AG04449 (cell line): Measurements from ENCODE around the gene ADGRG4.

ENCODE experiments used
- CTCF ChIA-PET: fragments of 350-600 bp; formaldehyde crosslinking; extraction: SDS; loops from one replicate; lab custom pipeline; 2021; ENCODE audit warnings: antibody characterized with exemption; lab: Yijun Ruan, JAX
- POLR2A ChIA-PET: fragments of 400-600, 350-600 bp; formaldehyde crosslinking; extraction: SDS; loops from one replicate; lab custom pipeline; 2020; ENCODE audit warnings: antibody characterized with exemption, inconsistent platforms; lab: Yijun Ruan, JAX
- DNase-seq: peaks from one replicate; pipeline ENCODE4 v3.0.0-alpha.2; 2010; ENCODE audit warnings: low read depth, low spot score
- H3K4me3 ChIP-seq: 2 replicates; pipeline ENCODE4 v1.5.1; 2011; ENCODE audit warnings: low read depth, mild to moderate bottlenecking, control low read depth, low read length
- TF ChIP-seq, protein P1 (sequence below): IDR thresholded peaks from one replicate; pipeline ENCODE4 v1.5.1; 2011; ENCODE audit warnings: mild to moderate bottlenecking, moderate library complexity, low read length, control low read depth, inconsistent platforms; ENCODE audit not compliant: insufficient read depth; ENCODE audit errors: missing control alignments

Gene ADGRG4

DNA sequence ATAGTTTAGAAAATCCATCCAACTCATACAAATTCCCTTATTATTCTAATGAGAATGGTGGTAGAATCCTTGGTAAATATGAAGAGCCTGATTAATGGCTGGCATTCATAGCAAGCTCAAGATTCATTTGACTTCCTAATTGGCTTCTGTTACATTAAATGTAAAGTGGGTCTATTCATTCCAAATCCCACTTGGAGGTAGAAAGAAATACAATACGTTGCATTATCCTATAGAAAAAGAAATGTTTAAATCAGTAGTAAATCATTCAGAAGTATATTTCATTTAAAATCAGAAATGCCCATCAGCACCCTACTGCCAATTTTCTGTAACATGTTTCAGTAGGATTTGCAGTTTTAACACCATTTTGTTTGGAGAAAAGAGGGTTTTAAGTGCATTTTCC lies 6.7 kb downstream of the ADGRG4 start:
- ChIA-PET CTCF (no interaction called here), POLR2A (no interaction called here)
- TF ChIP-seq, protein P1, sequence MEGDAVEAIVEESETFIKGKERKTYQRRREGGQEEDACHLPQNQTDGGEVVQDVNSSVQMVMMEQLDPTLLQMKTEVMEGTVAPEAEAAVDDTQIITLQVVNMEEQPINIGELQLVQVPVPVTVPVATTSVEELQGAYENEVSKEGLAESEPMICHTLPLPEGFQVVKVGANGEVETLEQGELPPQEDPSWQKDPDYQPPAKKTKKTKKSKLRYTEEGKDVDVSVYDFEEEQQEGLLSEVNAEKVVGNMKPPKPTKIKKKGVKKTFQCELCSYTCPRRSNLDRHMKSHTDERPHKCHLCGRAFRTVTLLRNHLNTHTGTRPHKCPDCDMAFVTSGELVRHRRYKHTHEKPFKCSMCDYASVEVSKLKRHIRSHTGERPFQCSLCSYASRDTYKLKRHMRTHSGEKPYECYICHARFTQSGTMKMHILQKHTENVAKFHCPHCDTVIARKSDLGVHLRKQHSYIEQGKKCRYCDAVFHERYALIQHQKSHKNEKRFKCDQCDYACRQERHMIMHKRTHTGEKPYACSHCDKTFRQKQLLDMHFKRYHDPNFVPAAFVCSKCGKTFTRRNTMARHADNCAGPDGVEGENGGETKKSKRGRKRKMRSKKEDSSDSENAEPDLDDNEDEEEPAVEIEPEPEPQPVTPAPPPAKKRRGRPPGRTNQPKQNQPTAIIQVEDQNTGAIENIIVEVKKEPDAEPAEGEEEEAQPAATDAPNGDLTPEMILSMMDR, result no peak
- no peak for DNase-seq
- no peak overlapping the region for H3K4me3 ChIP-seq

DNA sequence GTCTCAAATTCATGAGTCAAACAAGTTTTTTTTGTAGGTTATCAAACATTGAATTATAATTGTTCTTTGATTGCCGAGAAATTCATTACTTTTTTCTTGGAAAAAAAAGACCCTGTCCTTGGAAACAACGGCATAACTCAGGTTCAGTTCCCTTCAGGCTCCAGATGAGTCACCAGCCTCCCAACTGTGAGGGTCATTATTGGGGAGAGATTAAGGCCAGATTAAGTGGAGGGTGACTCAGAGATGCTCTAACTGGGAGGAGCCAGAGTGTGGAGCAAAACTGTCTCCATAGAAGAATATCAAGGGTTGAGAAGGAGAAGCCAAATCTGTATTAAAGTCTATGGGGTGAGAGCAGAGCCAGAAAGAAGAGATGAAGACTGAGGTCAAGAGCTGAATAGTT lies 9.6 kb downstream of the ADGRG4 start:
- ChIA-PET CTCF (no interaction called here), POLR2A (no interaction called here)
- DNase-seq, result no peak
- TF ChIP-seq, protein P1, result no peak
- H3K4me3 ChIP-seq, result no peak overlapping the region

DNA sequence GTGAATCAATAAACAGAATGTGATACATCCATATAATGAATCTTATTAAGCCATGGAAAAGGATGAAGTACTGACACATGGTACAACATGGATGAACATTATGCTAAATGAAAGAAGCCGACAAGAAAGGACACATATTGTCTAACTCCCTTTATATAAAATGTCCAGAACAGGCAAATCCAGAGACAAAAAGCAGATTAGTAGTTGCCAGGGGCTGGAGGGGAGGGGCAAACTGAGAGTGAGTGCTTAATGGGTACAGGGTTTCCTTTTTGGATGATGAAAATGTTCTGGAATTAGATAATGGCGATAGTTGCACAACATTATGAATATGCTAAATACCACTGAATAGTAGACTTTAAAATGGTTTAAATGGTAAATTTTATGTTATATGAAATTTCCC lies 17.4 kb downstream of the ADGRG4 start:
- CTCF ChIA-PET, result no interaction called here
- POLR2A ChIA-PET, result no interaction called here
- TF ChIP-seq, protein P1, result no peak
- DNase-seq, result no peak
- no peak overlapping the region for H3K4me3 ChIP-seq

DNA sequence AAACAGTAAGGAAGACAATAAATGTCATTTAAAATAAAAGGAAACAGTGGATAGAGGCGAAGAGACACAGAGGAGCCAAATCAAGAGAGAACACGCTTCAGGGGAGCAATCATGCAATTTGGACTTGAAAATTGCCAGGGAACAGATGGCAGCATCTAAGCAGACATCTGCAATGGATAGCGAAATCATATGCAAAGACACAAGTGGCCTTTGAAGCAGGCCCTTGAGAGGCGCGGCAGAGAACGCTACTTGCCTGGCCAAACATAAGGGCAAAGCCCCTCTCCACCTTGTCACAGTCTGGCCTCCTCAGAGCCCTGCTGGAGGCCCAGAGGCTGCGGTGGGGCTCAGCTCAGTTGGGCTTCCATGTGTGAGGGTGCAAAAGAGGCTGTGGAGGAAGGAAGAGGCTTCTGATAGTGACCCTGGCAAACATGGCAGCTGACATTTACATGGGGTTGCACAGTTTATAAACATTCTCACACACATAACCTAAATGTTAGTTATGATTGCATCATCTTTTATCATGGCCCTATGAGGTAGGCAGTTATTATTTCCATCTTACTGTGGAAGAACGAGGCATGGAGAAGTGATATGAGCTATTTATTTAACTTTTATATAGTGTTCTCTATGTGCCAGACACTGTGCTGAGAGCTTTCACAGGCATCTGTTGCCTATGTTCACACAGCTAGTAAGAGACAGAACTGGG lies 18.3 kb downstream of the ADGRG4 start:
- no peak for DNase-seq
- POLR2A ChIA-PET, result no interaction called here

DNA sequence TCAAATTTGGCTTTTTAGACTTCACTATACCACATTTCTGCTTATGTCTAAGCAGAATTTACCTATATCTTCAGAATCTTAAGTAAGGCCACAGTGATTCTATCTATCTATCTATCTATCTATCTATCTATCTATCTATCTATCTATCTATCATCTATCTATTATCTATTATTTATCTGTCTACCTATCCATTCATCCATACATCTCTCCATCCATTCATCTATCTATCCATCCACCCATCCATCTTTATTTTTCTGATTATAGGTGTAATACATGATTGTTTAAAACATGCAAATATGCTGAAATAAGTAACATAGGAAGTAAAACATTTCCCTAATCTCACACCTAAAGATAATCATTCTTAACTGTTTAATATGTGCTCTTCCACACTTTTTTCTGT lies 18.8 kb downstream of the ADGRG4 start:
- TF ChIP-seq, protein P1, result no peak
- H3K4me3 ChIP-seq, result no peak overlapping the region
- ChIA-PET CTCF (no interaction called here), POLR2A (no interaction called here)
- no peak for DNase-seq

More for the DNA sequence above, 18.3 kb downstream of the ADGRG4 start:
- CTCF ChIA-PET, result no interaction called here
- TF ChIP-seq, protein P1, result no peak
- no peak overlapping the region for H3K4me3 ChIP-seq

DNA sequence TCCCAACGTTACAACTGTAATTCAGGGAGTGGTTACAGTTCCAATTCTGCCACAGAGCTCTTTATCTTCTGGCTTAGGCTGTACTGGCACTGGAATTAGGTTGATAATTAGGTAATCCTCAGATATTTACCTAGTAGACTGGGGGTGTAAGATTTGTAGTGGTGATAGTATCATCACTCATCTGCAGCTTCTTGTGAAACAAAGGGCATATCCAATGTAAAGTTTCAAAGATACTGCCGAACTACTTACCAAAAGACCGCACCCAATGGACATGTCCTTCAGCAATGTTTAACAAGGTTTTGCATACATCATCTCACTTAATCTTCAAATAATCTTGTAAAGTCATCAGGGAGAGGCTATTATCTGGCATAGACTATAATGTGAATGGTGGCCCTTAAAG lies 20.8 kb downstream of the ADGRG4 start:
- DNase-seq, result no peak
- H3K4me3 ChIP-seq, result no peak overlapping the region
- CTCF ChIA-PET, result no interaction called here
- POLR2A ChIA-PET, result no interaction called here
- TF ChIP-seq, protein P1, result no peak
